Measurements from ENCODE around the gene MYOM3. TPM values are rescaled to one million over a fixed set of nuclear protein-coding genes. Genes with fewer than 3 reads are reported as not detected.

Gene MYOM3
- total RNA-seq, 2 experiments from 2014 or later: not detected

- H3K4me1 Mint-ChIP-seq (ENCODE audit: low read depth): no peaks in the 10 kb centered on the region
- intact Hi-C loops (cut with micrococcal nuclease): no loop called here
- no peaks in the 10 kb centered on the region for H3K36me3 Mint-ChIP-seq
- no peak for DNase-seq
- no peak overlapping the region for H3K27ac Mint-ChIP-seq
- POLR2A ChIA-PET: no interaction called here
- H3K27me3 Mint-ChIP-seq: peaks cover 3% of the 10 kb centered on the region
- no peak overlapping the region for H3K4me3 Mint-ChIP-seq
- CTCF ChIA-PET: no interaction called here
- no peaks in the 10 kb centered on the region for H3K9me3 Mint-ChIP-seq
Observed at GRCh38 chr1:24085546-24085945, 26.4 kb downstream of the MYOM3 start.

- peaks cover 3% of the 10 kb centered on the region for H3K27me3 Mint-ChIP-seq
- no peaks in the 10 kb centered on the region for H3K4me1 Mint-ChIP-seq (ENCODE audit: low read depth)
- DNase-seq: no peak
- H3K27ac Mint-ChIP-seq: no peak overlapping the region
- ChIA-PET CTCF (no interaction called here), POLR2A (no interaction called here)
- intact Hi-C loops (cut with micrococcal nuclease): no loop called here
- no peaks in the 10 kb centered on the region for H3K36me3 Mint-ChIP-seq
- H3K9me3 Mint-ChIP-seq: no peaks in the 10 kb centered on the region
- no peak overlapping the region for H3K4me3 Mint-ChIP-seq
Observed at GRCh38 chr1:24085007-24085406, 26.9 kb downstream of the MYOM3 start.

GRCh38 chr1:24084050-24084449, 27.9 kb downstream of the MYOM3 start:
- CTCF ChIA-PET: no interaction called here
- Mint-ChIP-seq H3K27ac (no peak overlapping the region), H3K36me3 (no peaks in the 10 kb centered on the region), H3K27me3 (peaks cover 3% of the 10 kb centered on the region), H3K9me3 (no peaks in the 10 kb centered on the region), H3K4me3 (no peak overlapping the region), H3K4me1 (ENCODE audit: low read depth) (no peaks in the 10 kb centered on the region)
- no peak for DNase-seq
- POLR2A ChIA-PET: no interaction called here
- intact Hi-C loops (cut with micrococcal nuclease): no loop called here

GRCh38 chr1:24082372-24082771, 29.6 kb downstream of the MYOM3 start:
- CTCF ChIA-PET: interaction anchor here (0.6 to 1.5 kb wide), 3 partner anchors 9 to 131 kb away, joined by 4 to 6 read pairs (median 4); no protein-coding TSS in a partner anchor

GRCh38 chr1:24081190-24081589, 30.7 kb downstream of the MYOM3 start:
- Mint-ChIP-seq H3K9me3 (no peaks in the 10 kb centered on the region), H3K36me3 (no peaks in the 10 kb centered on the region), H3K4me3 (no peak overlapping the region), H3K27ac (no peak overlapping the region), H3K4me1 (ENCODE audit: low read depth) (no peaks in the 10 kb centered on the region), H3K27me3 (peaks cover 3% of the 10 kb centered on the region)
- POLR2A ChIA-PET: no interaction called here
- intact Hi-C loops (cut with micrococcal nuclease): no loop called here
- CTCF ChIA-PET: no interaction called here
- no peak for DNase-seq

More at GRCh38 chr1:24082372-24082771, 29.6 kb downstream of the MYOM3 start:
- H3K36me3 Mint-ChIP-seq: no peaks in the 10 kb centered on the region
- peaks cover 3% of the 10 kb centered on the region for H3K27me3 Mint-ChIP-seq
- no peak overlapping the region for H3K4me3 Mint-ChIP-seq
- no peaks in the 10 kb centered on the region for H3K9me3 Mint-ChIP-seq
- DNase-seq: no peak
- no peak overlapping the region for H3K27ac Mint-ChIP-seq
- POLR2A ChIA-PET: no interaction called here
- no peaks in the 10 kb centered on the region for H3K4me1 Mint-ChIP-seq (ENCODE audit: low read depth)
- intact Hi-C loops (cut with micrococcal nuclease): no loop called here

- intact Hi-C loops (cut with micrococcal nuclease): no loop called here
- no peaks in the 10 kb centered on the region for H3K36me3 Mint-ChIP-seq
- ChIA-PET CTCF (no interaction called here), POLR2A (no interaction called here)
- H3K4me3 Mint-ChIP-seq: no peak overlapping the region
- H3K4me1 Mint-ChIP-seq (ENCODE audit: low read depth): no peaks in the 10 kb centered on the region
- no peak for DNase-seq
- no peaks in the 10 kb centered on the region for H3K9me3 Mint-ChIP-seq
- no peak overlapping the region for H3K27ac Mint-ChIP-seq
- H3K27me3 Mint-ChIP-seq: peaks cover 2% of the 10 kb centered on the region
Observed at GRCh38 chr1:24080131-24080530, 31.8 kb downstream of the MYOM3 start.

GRCh38 chr1:24077278-24077978, 34.5 kb downstream of the MYOM3 start:
- CTCF ChIA-PET: no interaction called here
- intact Hi-C loops (cut with micrococcal nuclease): no loop called here
- POLR2A ChIA-PET: no interaction called here
- H3K4me1 Mint-ChIP-seq (ENCODE audit: low read depth): no peaks in the 10 kb centered on the region
- no peak for DNase-seq
- no peaks in the 10 kb centered on the region for H3K36me3 Mint-ChIP-seq
- H3K4me3 Mint-ChIP-seq: no peak overlapping the region
- no peaks in the 10 kb centered on the region for H3K9me3 Mint-ChIP-seq
- H3K27me3 Mint-ChIP-seq: no peaks in the 10 kb centered on the region
- no peak overlapping the region for H3K27ac Mint-ChIP-seq

GRCh38 chr1:24075946-24076345, 36.0 kb downstream of the MYOM3 start:
- intact Hi-C loops (cut with micrococcal nuclease): no loop called here

GRCh38 chr1:24075590-24075854, 36.4 kb downstream of the MYOM3 start:
- CTCF ChIA-PET: interaction anchor here (1.0 kb wide), 1 partner anchor 317 kb away, joined by 3 read pairs; no protein-coding TSS in a partner anchor
- DNase-seq: no peak
- no peak overlapping the region for H3K4me3 Mint-ChIP-seq
- H3K36me3 Mint-ChIP-seq: no peaks in the 10 kb centered on the region
- intact Hi-C loops (cut with micrococcal nuclease): no loop called here
- no peaks in the 10 kb centered on the region for H3K9me3 Mint-ChIP-seq
- peaks cover 2% of the 10 kb centered on the region for H3K4me1 Mint-ChIP-seq (ENCODE audit: low read depth)
- no peak overlapping the region for H3K27ac Mint-ChIP-seq
- POLR2A ChIA-PET: no interaction called here
- H3K27me3 Mint-ChIP-seq: peaks cover 4% of the 10 kb centered on the region

More at GRCh38 chr1:24075946-24076345, 36.0 kb downstream of the MYOM3 start:
- Mint-ChIP-seq H3K27me3 (peaks cover under 1% of the 10 kb centered on the region), H3K9me3 (no peaks in the 10 kb centered on the region), H3K4me1 (ENCODE audit: low read depth) (peaks cover 1% of the 10 kb centered on the region), H3K27ac (no peak overlapping the region), H3K36me3 (no peaks in the 10 kb centered on the region), H3K4me3 (no peak overlapping the region)
- ChIA-PET CTCF (interaction anchor here (1.0 kb wide), 1 partner anchor 317 kb away, joined by 3 read pairs; no protein-coding TSS in a partner anchor), POLR2A (no interaction called here)
- no peak for DNase-seq

GRCh38 chr1:24074817-24075589, 36.9 kb downstream of the MYOM3 start:
- H3K27me3 Mint-ChIP-seq: peaks cover 5% of the 10 kb centered on the region
- H3K27ac Mint-ChIP-seq: no peak overlapping the region
- intact Hi-C loops (cut with micrococcal nuclease): loop anchor here (5.0 kb wide), 1 partner anchor 112 kb away; the partner anchor contains the start of gene IFNLR1
- no peak overlapping the region for H3K4me3 Mint-ChIP-seq
- H3K4me1 Mint-ChIP-seq (ENCODE audit: low read depth): peaks cover 2% of the 10 kb centered on the region
- no peaks in the 10 kb centered on the region for H3K9me3 Mint-ChIP-seq
- H3K36me3 Mint-ChIP-seq: no peaks in the 10 kb centered on the region
- DNase-seq: no peak
- POLR2A ChIA-PET: no interaction called here
- CTCF ChIA-PET: interaction anchor here (1.0 kb wide), 1 partner anchor 318 kb away, joined by 3 read pairs; no protein-coding TSS in a partner anchor

GRCh38 chr1:24074196-24074595, 37.7 kb downstream of the MYOM3 start:
- H3K27ac Mint-ChIP-seq: no peak overlapping the region
- intact Hi-C loops (cut with micrococcal nuclease): loop anchor here (5.0 kb wide), 1 partner anchor 113 kb away; the partner anchor contains the start of gene IFNLR1
- H3K9me3 Mint-ChIP-seq: no peaks in the 10 kb centered on the region
- no peak for DNase-seq
- peaks cover 2% of the 10 kb centered on the region for H3K4me1 Mint-ChIP-seq (ENCODE audit: low read depth)
- H3K36me3 Mint-ChIP-seq: no peaks in the 10 kb centered on the region
- peaks cover 6% of the 10 kb centered on the region for H3K27me3 Mint-ChIP-seq
- POLR2A ChIA-PET: no interaction called here
- no peak overlapping the region for H3K4me3 Mint-ChIP-seq
- CTCF ChIA-PET: no interaction called here

GRCh38 chr1:24071941-24072340, 40.0 kb downstream of the MYOM3 start:
- no peak overlapping the region for H3K27ac Mint-ChIP-seq
- DNase-seq: no peak
- no peaks in the 10 kb centered on the region for H3K36me3 Mint-ChIP-seq
- POLR2A ChIA-PET: no interaction called here
- intact Hi-C loops (cut with micrococcal nuclease): loop anchor here (1.0 to 5.0 kb wide), 3 partner anchors 40 to 319 kb away; partner anchors contain the start of genes IFNLR1 and MYOM3
- peaks cover 2% of the 10 kb centered on the region for H3K4me1 Mint-ChIP-seq (ENCODE audit: low read depth)
- H3K9me3 Mint-ChIP-seq: no peaks in the 10 kb centered on the region
- H3K4me3 Mint-ChIP-seq: no peak overlapping the region
- peaks cover 10% of the 10 kb centered on the region for H3K27me3 Mint-ChIP-seq
- CTCF ChIA-PET: interaction anchor here (0.6 to 2.4 kb wide), 14 partner anchors 11 to 410 kb away, joined by 3 to 16 read pairs (median 4); partner anchors contain the start of gene MYOM3

All from activated CD4-positive, alpha-beta memory T cell treated with anti-CD3 and anti-CD28 coated beads for 36 hours (primary cell).